GM12873 (cell line): ENCODE measurements around the gene CDH11.

Experiments used
- CTCF ChIP-seq: IDR thresholded peaks from 2 replicates; pipeline ENCODE4 v1.5.1; 2012; ENCODE audit warnings: low read depth, mild to moderate bottlenecking, moderate library complexity, low read length, control low read depth; ENCODE audit not compliant: insufficient read depth; ENCODE audit errors: missing control alignments

Gene CDH11

DNA sequence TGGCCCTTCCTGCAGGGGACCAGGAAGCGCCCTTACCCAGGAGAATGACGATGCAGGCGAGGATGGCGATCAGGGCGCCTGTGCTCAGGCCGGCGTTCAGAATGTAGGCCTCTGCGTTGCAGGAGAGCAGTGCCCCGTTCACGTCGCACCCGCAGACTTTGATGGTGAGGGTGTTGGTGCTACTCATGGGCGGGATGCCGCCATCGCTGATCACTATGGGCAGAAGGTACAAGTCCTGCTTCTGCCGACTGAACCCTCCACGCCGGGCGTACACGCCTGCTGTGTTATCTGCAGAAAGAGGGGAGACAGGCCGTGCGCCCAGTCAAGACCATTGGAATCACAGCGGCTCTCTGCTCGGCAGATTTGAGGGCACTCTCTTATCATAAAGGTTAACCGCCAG lies 171.1 kb downstream of the CDH11 start:
- no peak for TF ChIP-seq CTCF

DNA sequence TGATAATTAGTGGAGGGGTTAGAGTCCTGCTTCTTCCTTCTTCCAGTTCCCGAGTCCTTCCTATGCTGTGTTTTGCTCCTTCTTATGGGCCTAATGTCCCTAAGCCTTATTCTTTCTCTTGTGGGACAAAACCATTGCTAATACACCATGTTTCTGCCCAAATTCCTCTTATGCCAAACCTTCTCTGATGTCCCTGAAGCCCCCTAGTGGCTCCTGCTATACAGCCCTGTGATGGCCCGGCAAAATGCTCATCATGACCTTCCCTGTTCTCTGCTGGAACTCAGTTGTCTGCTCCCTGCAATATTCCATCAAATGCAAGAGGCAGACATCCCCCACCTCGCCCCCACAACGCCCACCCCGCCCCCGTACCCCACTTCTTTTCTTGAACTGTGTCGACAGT lies 171.6 kb downstream of the CDH11 start:
- no peak for TF ChIP-seq CTCF

DNA sequence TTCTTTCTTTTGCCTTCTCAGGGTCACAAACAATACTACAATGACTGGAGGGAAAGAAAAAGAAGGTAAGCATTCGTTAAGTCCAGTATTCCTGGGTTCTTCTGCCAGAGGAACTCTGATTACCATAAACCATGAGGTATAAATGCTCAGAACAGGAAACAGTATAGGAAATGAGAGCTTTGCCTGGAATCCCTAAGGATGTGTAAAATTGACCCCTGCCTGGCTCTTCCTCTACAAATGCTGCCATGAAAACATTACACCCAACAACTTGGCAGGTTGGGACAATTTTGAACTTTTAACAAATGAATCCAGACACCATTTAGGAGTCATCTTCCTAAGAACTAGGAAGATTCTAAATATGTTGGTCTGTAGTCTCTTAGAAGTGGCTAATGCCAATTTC lies 173.8 kb downstream of the CDH11 start:
- no peak for TF ChIP-seq CTCF

DNA sequence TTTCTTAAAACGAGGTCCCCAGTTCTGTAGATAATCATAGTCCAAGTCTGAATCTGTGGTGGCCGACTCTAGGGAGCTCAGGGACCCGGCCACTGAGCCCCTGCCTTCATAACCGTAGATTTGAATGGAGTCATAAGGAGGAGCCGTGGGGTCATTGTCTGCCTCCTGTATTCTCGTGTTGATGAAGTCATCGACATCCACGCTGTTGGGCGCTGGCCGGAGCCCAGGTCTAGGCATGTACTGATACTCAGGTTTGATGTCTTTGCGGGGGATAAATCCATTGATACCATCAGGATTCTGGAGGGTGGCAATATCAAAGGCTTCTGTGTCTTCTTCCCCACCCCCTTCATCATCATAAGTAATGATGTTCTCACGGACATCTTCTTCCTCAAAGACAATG lies 174.2 kb downstream of the CDH11 start:
- TF ChIP-seq CTCF: no peak

DNA sequence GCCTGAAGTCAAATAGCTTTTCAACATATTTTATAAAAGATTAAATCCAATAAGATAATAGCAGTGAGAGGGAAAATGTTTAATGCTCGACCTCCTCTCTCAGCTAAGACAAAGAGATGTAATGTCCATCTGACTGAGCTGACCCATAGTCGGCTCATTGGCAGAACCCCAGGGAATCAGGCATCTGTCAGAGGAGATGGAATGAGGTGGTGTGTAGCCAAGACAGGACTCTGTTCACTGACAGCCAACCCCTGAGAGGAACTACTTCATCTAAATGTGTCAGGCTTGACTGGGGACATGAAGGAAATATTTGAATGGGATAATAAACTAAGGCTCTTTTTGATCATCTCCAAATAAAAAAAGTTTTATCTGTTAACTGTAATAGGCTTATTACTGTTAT lies 188.0 kb downstream of the CDH11 start:
- no peak for TF ChIP-seq CTCF

GRCh38 chr16:64926476-64926875 lies 195.4 kb downstream of the CDH11 start:
- TF ChIP-seq CTCF: no peak

- TF ChIP-seq CTCF: no peak
Observed at GRCh38 chr16:64925166-64925565, 196.7 kb downstream of the CDH11 start.

- TF ChIP-seq CTCF: no peak
Observed at GRCh38 chr16:64924086-64924485, 197.8 kb downstream of the CDH11 start.
